Upper lobe of left lung (tissue), 6 donors: Measurements from ENCODE around the gene PNMA6A. TPM values are rescaled to one million over a fixed set of nuclear protein-coding genes. Genes with fewer than 3 reads are reported as not detected.
"Not testable (repeated sequence)": the region's sequence is repeated elsewhere in the genome, so short reads cannot be mapped to it uniquely, and the experiment has no call there.

Experiments used
- ATAC-seq, 2 donors: fragments of 200-7000 bp; cut with Tn5 transposase; one replicate each; pipeline ENCODE4 v1.9.1; 2022; ENCODE audit warnings: mild to moderate bottlenecking in 2 of 2, moderate library complexity in 2 of 2; ENCODE audit not compliant: low FRiP score in 2 of 2
- DNase-seq, 2 donors: peaks; one replicate each; pipeline ENCODE4 v3.0.0-alpha.2; 2019 to 2020
- H3K27ac ChIP-seq, 4 donors: fragments of 200-600 bp; sonication (generic); one replicate each; pipeline ENCODE4 v1.5.1; 2016 to 2019
- H3K27me3 ChIP-seq, 4 donors: fragments of 200-600 bp; sonication (generic); one replicate each; pipeline ENCODE4 v1.5.1; 2017 to 2019
- H3K36me3 ChIP-seq, 4 donors: fragments of 200-600 bp; sonication (generic); one replicate each; pipeline ENCODE4 v1.5.1; 2016 to 2019
- H3K4me1 ChIP-seq, 4 donors: fragments of 200-600 bp; sonication (generic); one replicate each; pipeline ENCODE4 v1.5.1; 2018 to 2019
- H3K4me3 ChIP-seq, 4 donors: fragments of 200-600 bp; sonication (generic); one replicate each; pipeline ENCODE4 v1.5.1; 2017 to 2019; ENCODE audit warnings: mild to moderate bottlenecking in 2 of 4, moderate library complexity in 1 of 4
- H3K9me3 ChIP-seq, 4 donors: fragments of 200-600 bp; sonication (generic); one replicate each; pipeline ENCODE4 v1.5.1; 2018 to 2019
- WGBS, 2 donors: methylation state at CpG; one replicate each; pipeline ENCODE4 v1.1.5; 2017 to 2018; 5-methylcytosine and 5-hydroxymethylcytosine counted together
- small RNA-seq, 4 donors: library from RNA; depleted of rRNA; stranded (forward); fragments of <200 nt; gene quantifications; one replicate each; pipeline ENCODE3, GENCODE V24; 2016
- total RNA-seq, 6 donors: library from RNA; depleted of rRNA in 4 of 6; stranded (reverse); fragments of >200 nt in 4 of 6; gene quantifications; one replicate each; pipeline versions ENCODE4 v1.1.0 to v1.2.1, GENCODE V29; 2016 to 2021
- donor health status: DM: no; HTN: no; CAD: no; lungs with moderate emphysema.
- donor health status: DM: no; HTN: yes; CAD: no; lungs with severe emphysema.

PNMA6A gene
- total RNA-seq, 6 donors from 2014 or later = 0.86 to 2.7 (median 2.2) TPM; not detected in 1

DNA sequence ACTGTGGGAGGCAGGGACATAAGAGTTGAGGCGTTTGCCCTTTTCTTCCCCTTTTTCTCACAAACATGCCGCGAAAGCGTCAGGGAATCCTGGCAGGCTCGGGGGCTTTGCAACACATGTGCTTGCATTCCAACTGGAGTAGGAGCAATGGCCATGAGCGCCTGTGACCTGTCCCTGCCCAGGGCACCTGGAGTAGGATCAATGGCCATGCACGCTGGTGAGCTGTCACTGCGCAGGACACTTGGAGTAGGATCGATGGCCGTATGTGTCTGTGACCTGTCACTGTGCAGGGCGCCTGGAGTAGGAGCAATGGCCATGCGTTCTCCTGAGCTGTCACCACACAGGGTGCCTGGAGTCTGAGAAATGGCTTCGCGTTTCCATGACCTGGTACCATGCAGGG lies 51.2 kb downstream of the PNMA6A start:
- 40% methylated on average over 1 of the region's 14 CpGs; no CpG with 5 or more reads in 1 of the 2 donors for WGBS, 2 donors
- H3K4me1 ChIP-seq = not testable (repeated sequence)

More for the DNA sequence above, 51.2 kb downstream of the PNMA6A start:
- not testable (repeated sequence) for H3K36me3 ChIP-seq, H3K27me3 ChIP-seq, H3K4me3 ChIP-seq, H3K9me3 ChIP-seq, H3K27ac ChIP-seq, DNase-seq, ATAC-seq

Small RNA genes lying within 50 kb of the gene (small RNA-seq; reads per million reads assigned to genes)
- 0 reads per million in 4 donors for gene AC243428.1

Other genes with a start within 250 kb of the PNMA6A start
- gene CETN2, start 241.7 kb upstream of the PNMA6A start, total RNA-seq = 10 to 100 TPM; 21.1 to 89.4 (median 32.5) TPM
- 10 to 100 TPM in 5 of 6 donors, 1 to 10 TPM in 1; 5.2 to 26.0 (median 21.1) TPM for gene NSDHL, start 241.4 kb upstream of the PNMA6A start, total RNA-seq
- 10 to 100 TPM; 13.6 to 26.4 (median 19.9) TPM for gene ZNF185, start 174.4 kb upstream of the PNMA6A start, total RNA-seq
- gene PNMA5, start 78.3 kb upstream of the PNMA6A start, total RNA-seq = not detected
- gene PNMA3, start 16.0 kb upstream of the PNMA6A start, total RNA-seq = 1 to 10 TPM in 1 of 6 donors, under 1 TPM in 5; 0.30 to 6.3 (median 0.51) TPM
- gene MAGEA1, start 106.8 kb downstream of the PNMA6A start, total RNA-seq = under 1 TPM in 1 of 6 donors, not detected in 5; 0.13 TPM
- not detected for gene PNMA6F, start 249.3 kb downstream of the PNMA6A start, total RNA-seq